GM21786 (cell line): Measurements from ENCODE around the gene STYK1.

Experiments used
- ATAC-seq: cut with Tn5 transposase; IDR thresholded peaks from one replicate; pipeline ENCODE4 v1.9.1; 2021; ENCODE audit not compliant: unreplicated experiment

STYK1 gene

GRCh38 chr12:10571141-10571540 lies 102.7 kb downstream of the STYK1 start:
- ATAC-seq = no peak
